Activated CD8-positive, alpha-beta memory T cell treated with anti-CD3 and anti-CD28 coated beads for 48 hours (primary cell): ENCODE data around the gene SIGLECL1.

Source experiments
- DNase-seq, 3 experiments: peaks; one replicate each; pipeline ENCODE4 v3.0.0-alpha.2; 2020; ENCODE audit warnings: low read depth in 2 of 3, low spot score in 2 of 3

Gene SIGLECL1

DNA sequence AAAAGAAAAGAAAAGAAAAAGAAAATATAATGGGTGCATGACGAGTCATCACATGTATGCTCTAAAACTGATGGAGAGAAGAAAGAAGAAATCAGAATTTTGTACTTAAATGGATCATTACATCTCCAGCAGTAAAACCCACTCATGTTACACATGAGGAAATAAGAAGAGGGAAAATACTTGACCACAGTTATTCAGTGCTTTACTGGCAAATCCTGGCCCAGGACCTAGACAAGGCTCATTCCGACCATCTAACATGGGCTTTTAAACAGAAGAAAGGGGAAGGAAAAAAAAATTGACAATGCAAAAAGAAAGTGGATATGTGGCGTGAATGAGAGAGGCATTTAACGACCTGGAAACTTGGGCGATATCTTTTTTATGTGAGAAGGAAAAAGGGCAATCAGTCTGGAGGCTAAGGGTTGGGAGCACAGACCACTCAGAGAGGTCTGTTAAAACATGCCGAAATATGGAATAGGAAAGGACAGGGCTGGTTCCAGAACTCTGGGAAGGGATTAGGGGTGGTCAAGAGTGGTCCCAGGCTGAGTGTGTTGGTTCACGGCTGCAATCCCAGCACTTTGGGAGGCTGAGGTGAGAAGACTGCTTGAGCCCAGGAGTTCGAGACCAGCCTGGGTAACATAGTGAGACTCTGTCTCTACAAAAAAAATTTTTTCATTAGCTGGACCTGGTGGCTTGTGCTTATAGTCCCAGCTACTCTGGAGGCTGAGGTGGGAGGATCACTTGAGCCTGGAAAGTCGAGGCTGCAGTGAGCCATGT is 1.6 kb downstream of the SIGLECL1 start:
- DNase-seq, result no peak

DNA sequence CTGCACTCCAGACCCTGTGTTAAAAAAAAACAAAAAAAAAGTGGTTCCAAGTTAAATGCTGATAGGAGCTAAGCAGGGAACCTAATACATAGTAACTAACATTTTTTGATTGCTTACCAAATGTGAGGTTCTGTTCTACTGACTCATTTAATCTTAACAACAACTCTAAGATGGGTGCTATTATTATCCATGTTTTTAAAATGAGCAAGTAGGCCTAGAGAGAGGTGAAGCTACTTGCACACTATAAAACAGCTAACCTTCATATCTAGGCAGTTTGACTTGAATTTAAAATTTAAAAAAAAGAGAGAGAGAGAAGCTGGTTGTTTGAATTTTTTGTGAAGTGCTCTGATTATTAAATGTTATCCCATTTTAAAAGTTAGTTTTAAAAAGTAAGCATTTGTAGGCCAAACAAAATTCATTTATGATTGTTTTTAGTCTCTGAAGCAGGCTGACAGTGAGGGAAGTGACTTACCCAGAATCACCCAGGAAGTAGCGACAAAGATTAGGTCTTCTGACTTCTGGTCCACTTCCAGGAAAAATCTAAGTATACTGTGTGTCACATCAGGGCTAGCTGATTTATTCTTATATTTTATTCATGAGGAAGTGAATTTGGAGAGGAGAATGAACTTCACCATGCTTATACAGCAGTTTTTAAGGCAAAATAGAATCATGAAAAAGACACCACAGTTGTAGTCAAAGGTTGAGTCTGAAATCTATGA is 2.4 kb downstream of the SIGLECL1 start:
- no peak for DNase-seq

- DNase-seq, result no peak
These were observed 5.3 kb downstream of the SIGLECL1 start for GRCh38 chr19:51256155-51256625.

- no peak for DNase-seq
These were observed 6.6 kb downstream of the SIGLECL1 start for GRCh38 chr19:51257471-51257870.

GRCh38 chr19:51258165-51259160 is 7.6 kb downstream of the SIGLECL1 start:
- no peak for DNase-seq

DNA sequence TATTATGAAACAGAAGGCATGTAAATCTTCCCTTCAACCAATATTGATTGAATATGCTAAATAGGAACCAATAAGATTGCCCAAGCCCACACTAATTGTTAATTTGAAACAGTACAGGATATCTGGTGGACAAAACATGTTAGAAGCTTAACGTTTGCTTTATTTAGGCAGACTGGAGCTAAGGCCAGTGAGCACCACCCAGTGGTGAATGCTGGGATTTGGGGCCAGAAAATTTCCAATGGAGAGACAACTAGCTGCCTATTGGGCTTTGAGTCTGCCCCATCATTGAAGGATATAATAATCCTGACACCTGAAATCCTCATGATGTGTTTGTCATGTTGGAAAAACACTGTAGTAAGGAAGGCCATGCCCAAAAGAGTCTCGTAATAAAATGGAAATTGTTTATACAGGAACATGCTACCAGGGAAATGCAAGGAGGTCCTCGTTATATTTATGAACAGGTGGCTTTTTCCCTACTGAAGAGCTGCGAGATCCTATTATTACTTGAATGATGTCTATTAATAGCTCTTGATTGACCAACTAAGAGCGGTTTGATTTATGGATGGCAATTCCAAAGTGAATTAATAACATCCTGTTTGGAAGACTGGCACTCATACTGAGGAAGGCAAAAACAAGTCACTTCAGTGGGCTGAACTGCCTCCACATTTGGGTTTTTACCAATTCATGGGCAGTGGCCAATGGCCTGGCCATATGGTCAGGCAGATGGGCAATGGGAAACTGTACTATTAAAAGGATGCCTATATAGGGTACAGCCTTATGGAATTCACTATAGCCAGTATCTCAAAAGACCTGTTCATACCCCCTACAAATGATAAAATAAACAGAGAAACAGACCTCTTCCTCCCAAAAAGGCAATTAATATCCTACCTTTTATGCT is 8.7 kb downstream of the SIGLECL1 start:
- peak in 2 of 3 experiments; percentile 10 to 17 for DNase-seq

- DNase-seq, result no peak
These were observed 12.9 kb downstream of the SIGLECL1 start for GRCh38 chr19:51263808-51264207.

- DNase-seq, result no peak
These were observed 20.2 kb downstream of the SIGLECL1 start for GRCh38 chr19:51271067-51271466.

GRCh38 chr19:51272183-51272810 is 21.4 kb downstream of the SIGLECL1 start:
- DNase-seq, result no peak

DNA sequence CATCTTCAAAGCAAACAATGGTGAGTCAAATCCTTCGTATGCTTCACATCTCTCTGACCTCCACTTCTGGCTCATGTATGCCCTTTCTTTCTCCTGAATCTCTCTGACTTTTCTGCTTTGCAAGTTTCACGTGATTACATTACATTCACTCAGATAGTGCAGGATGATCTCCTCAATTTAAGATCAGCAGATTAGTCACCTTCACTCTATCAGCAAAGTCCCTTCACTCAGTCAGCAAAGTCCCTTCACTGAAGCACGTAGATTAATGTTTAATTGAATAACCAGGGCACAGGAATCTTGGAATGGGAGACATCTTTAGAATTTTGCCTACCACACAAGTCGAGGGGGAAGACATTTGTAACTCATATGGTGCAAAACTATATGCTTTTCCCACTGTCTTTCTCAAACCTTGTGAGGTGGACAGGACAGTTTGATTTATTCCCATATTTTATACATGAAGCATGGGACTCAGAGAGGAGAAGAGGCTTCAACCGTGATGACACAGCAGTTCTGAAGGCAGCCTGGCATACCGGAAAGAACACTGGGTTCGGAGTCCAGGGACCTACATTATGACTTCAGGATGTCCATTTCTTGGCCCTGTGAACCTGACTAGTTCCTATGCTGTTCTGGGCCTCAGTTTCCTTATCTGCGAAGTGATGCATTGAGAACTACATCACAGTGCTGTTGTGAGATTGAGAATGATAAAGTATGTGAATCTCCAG is 23.3 kb downstream of the SIGLECL1 start:
- no peak for DNase-seq

GRCh38 chr19:51277112-51277511 is 26.2 kb downstream of the SIGLECL1 start:
- DNase-seq, result no peak

- DNase-seq, result no peak
These were observed 31.5 kb downstream of the SIGLECL1 start for GRCh38 chr19:51282335-51282734.

- DNase-seq, result no peak
These were observed 34.8 kb downstream of the SIGLECL1 start for GRCh38 chr19:51285682-51286081.

GRCh38 chr19:51289635-51290034 is 38.8 kb downstream of the SIGLECL1 start:
- DNase-seq, result no peak

DNA sequence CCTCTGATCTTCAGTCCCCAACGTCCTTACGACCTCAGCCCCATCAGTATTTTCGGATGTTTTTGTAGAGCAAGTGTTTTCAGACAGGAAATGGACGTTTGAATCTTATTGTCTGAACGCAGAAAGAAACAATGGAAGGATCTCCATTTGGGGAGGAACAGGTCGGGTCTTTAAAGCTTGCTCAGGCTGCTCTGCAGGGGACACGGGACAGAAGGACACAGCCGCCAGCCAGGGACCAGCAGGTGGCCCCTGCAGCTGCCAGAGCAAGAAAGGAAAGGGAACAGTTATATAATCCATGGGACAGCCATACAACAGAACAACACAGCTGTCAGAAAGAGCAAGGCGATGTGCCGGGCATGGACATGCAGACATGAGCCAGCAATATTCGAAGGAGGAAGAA is 42.1 kb downstream of the SIGLECL1 start:
- DNase-seq, result no peak

DNA sequence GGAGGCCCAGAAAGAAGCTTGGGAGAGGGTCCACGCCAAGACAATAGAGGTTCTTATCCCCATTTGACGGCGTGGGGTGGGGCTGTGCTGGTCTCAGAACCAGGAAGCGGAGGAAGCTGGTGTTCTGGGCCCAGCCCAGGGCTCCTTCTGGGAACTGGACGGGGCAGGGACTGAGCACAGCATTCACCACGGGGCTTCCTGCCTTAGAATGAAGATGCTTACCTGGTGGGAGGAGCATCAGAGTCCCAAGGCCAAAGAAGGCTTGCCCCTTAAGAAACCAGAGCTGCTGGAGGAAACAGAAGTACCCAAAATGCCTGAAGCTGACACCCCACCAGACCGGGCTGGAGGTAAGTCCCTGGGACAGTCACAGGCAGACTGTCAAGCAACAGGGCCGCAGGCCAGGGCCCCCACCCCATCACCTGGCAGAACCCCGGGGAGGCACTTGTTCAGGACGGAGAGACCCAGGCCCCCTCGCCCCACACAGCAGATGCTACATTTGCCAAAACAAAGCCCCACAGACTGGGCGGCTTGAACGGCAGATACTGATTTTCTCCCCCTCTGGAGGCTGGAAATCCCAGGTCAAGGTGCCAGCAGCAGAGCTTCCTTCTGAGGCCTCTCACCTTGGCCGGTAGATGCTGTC is 42.8 kb downstream of the SIGLECL1 start:
- DNase-seq, result no peak

GRCh38 chr19:51294211-51294976 is 43.5 kb downstream of the SIGLECL1 start:
- DNase-seq, result no peak

GRCh38 chr19:51294977-51295375 is 44.1 kb downstream of the SIGLECL1 start:
- no peak for DNase-seq
